ENCODE results near the gene GAS2. TPM values are rescaled to one million over a fixed set of nuclear protein-coding genes. Genes with fewer than 3 reads are reported as not detected.

Gene GAS2
- total and polyA plus RNA-seq, 9 of the 15 experiments (the other 6 are each of a cell fraction or from before 2014, with no cell fraction given): 0.77 to 1.9 (median 1.1) TPM

DNA sequence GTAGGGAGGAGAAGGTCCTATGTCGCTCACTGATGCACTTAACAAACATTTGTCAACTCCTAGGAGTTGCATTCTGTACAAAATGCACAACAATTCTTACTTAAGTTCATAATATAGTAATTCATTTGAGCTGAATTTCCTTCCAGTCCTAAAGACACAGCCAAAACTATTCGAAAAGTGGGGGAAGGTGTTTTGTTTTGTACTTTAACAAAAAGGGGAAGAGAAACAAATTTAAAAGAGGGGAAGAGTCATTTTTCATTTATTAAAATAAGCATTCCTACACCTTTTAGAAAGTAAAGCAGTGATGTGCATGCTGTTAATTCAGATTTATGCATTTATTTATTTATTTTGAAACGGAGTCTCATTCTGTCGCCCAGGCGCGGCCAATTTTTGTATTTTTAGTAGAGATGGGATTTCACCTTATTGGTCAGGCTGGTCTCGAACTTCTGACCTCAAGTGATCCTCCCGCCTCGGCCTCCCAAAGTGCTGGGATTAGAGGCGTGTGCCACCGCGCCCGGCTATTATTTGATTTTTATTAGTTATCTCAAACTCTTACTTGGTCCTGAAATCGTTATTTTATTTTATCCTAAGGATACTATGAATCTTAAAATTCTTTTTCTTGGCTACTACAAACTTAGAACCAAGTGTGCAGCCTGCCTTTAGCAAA, 39.7 kb upstream of the GAS2 start:
- CTCF ChIA-PET (ENCODE audit: low intra/inter-chr PET ratio): no interaction called here
- H3K4me1 ChIP-seq (replicated peaks in 1 of 2; ENCODE audit: control insufficient read depth in 2 of 2, insufficient read depth in 2 of 2, low read length in 2 of 2): peaks cover 0 to 8% of the 10 kb centered on the region in 2 experiments; a peak in 1 of 5 replicates
- intact Hi-C loops (cut with micrococcal nuclease) (no loop called here), in situ Hi-C loops (cut with MboI) (no loop called here)
- H3K79me2 ChIP-seq (ENCODE audit: control insufficient read depth, insufficient read depth, low read length): peaks cover 27% of the 10 kb centered on the region
- no TSS peak for BruUV-seq (replicated peaks)
- ATAC-seq: no peak
- no peaks in the 10 kb centered on the region for H3K36me3 ChIP-seq (ENCODE audit: control insufficient read depth, insufficient read depth, low read length)
- no peaks in the 10 kb centered on the region for H3K27me3 ChIP-seq (ENCODE audit: control insufficient read depth in 2 of 2, insufficient read depth in 2 of 2, low read length in 2 of 2)
- POLR2A ChIA-PET: interaction anchor here (1.1 kb wide), 1 partner anchor 17 kb away, joined by 3 read pairs; no protein-coding TSS in a partner anchor
- H3K9ac ChIP-seq (ENCODE audit: insufficient read depth in 1 of 2, low read depth in 2 of 2, low read length in 2 of 2): peak overlapping the region in 1 of 2 experiments; percentile 80; a peak in 2 of 4 replicates
- H3K4me2 ChIP-seq (ENCODE audit: insufficient read depth, low read length): peak overlapping the region; percentile 94
- H3K9me3 ChIP-seq (replicated peaks; ENCODE audit: control insufficient read depth, insufficient read depth, low read depth, low read length): no peaks in the 10 kb centered on the region
- H2AFZ ChIP-seq (ENCODE audit: low read depth, low read length): peak overlapping the region; percentile 92
- H4K20me1 ChIP-seq (replicated peaks; ENCODE audit: control insufficient read depth, insufficient read depth, low read length): no peaks in the 10 kb centered on the region
- no peaks in the 10 kb centered on the region for H3K9me1 ChIP-seq (ENCODE audit: control insufficient read depth, insufficient read depth, low read length)
- TF ChIP-seq GTF2E2 (tag; IDR thresholded peaks at IDR 0.05) (0 out of 2 replicates have a peak, but pooled peaks have one; percentile 10), MXI1 (IDR thresholded peaks at IDR 0.05; ENCODE audit: low read depth, low read length) (no peak)
- FAIRE-seq: no peak
- WGBS (ENCODE audit: insufficient coverage, low coverage, missing lambda C conversion rate): 74% methylated on average over 14 of the region's 14 CpGs
- peak overlapping the region; percentile 83; the same call in 1 of the 3 replicates for H3K27ac ChIP-seq (ENCODE audit: extremely low read depth, low read depth, low read length)
- DNase-seq (ENCODE audit: extremely low read depth in 1 of 4, low spot score in 3 of 4): peak in 1 of 4 experiments; percentile 7
- H3K4me3 ChIP-seq: peak overlapping the region; percentile 75

DNA sequence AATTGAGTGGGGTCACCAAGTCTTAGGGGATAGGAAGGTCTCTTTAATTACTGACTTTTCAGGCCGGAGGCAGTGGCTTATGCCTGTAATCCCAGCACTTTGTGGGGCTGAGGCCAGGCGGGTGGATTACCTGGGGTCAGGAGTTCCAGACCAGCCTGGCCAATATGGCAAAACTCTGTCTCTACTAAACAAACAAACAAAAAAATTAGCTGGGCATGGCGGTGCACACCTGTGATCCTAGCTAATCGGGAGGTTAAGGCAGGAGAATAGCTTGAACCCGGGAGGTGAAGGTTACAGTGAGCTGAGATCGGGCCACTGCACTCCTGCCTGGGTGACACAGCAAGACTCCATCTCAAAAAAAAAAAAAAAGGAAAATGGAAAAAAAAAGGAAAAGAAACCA, 39.0 kb upstream of the GAS2 start:
- FAIRE-seq (no peak), DNase-seq (ENCODE audit: extremely low read depth in 1 of 4, low spot score in 3 of 4) (no peak), ATAC-seq (no peak)
- Histone ChIP-seq H3K9me3 (replicated peaks; ENCODE audit: control insufficient read depth, insufficient read depth, low read depth, low read length) (no peaks in the 10 kb centered on the region), H3K4me1 (replicated peaks in 1 of 2; ENCODE audit: control insufficient read depth in 2 of 2, insufficient read depth in 2 of 2, low read length in 2 of 2) (peaks cover 0 to 8% of the 10 kb centered on the region in 2 experiments; a peak in 1 of 5 replicates), H2AFZ (ENCODE audit: low read depth, low read length) (no peak overlapping the region), H3K79me2 (ENCODE audit: control insufficient read depth, insufficient read depth, low read length) (peaks cover 27% of the 10 kb centered on the region), H3K4me3 (no peak overlapping the region), H3K4me2 (ENCODE audit: insufficient read depth, low read length) (no peak overlapping the region), H3K27me3 (ENCODE audit: control insufficient read depth in 2 of 2, insufficient read depth in 2 of 2, low read length in 2 of 2) (no peaks in the 10 kb centered on the region), H4K20me1 (replicated peaks; ENCODE audit: control insufficient read depth, insufficient read depth, low read length) (no peaks in the 10 kb centered on the region), H3K9ac (ENCODE audit: insufficient read depth in 1 of 2, low read depth in 2 of 2, low read length in 2 of 2) (no peak overlapping the region), H3K27ac (ENCODE audit: extremely low read depth, low read depth, low read length) (no peak overlapping the region), H3K36me3 (ENCODE audit: control insufficient read depth, insufficient read depth, low read length) (no peaks in the 10 kb centered on the region), H3K9me1 (ENCODE audit: control insufficient read depth, insufficient read depth, low read length) (no peaks in the 10 kb centered on the region)
- in situ Hi-C loops (cut with MboI) (no loop called here), intact Hi-C loops (cut with micrococcal nuclease) (no loop called here)
- TF ChIP-seq, protein P1, sequence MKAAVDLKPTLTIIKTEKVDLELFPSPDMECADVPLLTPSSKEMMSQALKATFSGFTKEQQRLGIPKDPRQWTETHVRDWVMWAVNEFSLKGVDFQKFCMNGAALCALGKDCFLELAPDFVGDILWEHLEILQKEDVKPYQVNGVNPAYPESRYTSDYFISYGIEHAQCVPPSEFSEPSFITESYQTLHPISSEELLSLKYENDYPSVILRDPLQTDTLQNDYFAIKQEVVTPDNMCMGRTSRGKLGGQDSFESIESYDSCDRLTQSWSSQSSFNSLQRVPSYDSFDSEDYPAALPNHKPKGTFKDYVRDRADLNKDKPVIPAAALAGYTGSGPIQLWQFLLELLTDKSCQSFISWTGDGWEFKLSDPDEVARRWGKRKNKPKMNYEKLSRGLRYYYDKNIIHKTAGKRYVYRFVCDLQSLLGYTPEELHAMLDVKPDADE (conservative IDR thresholded peaks at IDR 0.05; ENCODE audit: control insufficient read depth, low read depth, low read length): no peak
- TF ChIP-seq ZNF311 (CRISPR knock-in tag; IDR thresholded peaks at IDR 0.05) (no peak), ZNF140 (CRISPR knock-in tag; IDR thresholded peaks at IDR 0.05) (no peak), CXXC5 (CRISPR knock-in tag; IDR thresholded peaks at IDR 0.05) (no peak), TAF15 (IDR thresholded peaks at IDR 0.05; ENCODE audit: low read depth, low read length) (no peak), ESRRB (CRISPR knock-in tag; IDR thresholded peaks at IDR 0.05; ENCODE audit: borderline replicate concordance) (no peak), COPS2 (conservative IDR thresholded peaks at IDR 0.05) (no peak), TGIF2 (CRISPR knock-in tag; IDR thresholded peaks at IDR 0.05) (no peak)
- TF ChIP-seq, protein P2, sequence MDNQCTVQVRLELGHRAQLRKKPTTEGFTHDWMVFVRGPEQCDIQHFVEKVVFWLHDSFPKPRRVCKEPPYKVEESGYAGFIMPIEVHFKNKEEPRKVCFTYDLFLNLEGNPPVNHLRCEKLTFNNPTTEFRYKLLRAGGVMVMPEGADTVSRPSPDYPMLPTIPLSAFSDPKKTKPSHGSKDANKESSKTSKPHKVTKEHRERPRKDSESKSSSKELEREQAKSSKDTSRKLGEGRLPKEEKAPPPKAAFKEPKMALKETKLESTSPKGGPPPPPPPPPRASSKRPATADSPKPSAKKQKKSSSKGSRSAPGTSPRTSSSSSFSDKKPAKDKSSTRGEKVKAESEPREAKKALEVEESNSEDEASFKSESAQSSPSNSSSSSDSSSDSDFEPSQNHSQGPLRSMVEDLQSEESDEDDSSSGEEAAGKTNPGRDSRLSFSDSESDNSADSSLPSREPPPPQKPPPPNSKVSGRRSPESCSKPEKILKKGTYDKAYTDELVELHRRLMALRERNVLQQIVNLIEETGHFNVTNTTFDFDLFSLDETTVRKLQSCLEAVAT (IDR thresholded peaks at IDR 0.05): no peak
- WGBS (ENCODE audit: insufficient coverage, low coverage, missing lambda C conversion rate): 79% methylated on average over 6 of the region's 6 CpGs
- ChIA-PET CTCF (ENCODE audit: low intra/inter-chr PET ratio) (no interaction called here), POLR2A (no interaction called here)
- no TSS peak for BruUV-seq (replicated peaks)

All from K562 (cell line).